ENCODE results near the gene ZDBF2.
"Not testable (repeated sequence)": the region's sequence is repeated elsewhere in the genome, so short reads cannot be mapped to it uniquely, and the experiment has no call there.

Gene ZDBF2

GRCh38 chr2:206324869-206325268, 50.4 kb downstream of the ZDBF2 start:
- no peak for DNase-seq

- no peak for DNase-seq
Measured at GRCh38 chr2:206328974-206329373, 54.5 kb downstream of the ZDBF2 start.

DNA sequence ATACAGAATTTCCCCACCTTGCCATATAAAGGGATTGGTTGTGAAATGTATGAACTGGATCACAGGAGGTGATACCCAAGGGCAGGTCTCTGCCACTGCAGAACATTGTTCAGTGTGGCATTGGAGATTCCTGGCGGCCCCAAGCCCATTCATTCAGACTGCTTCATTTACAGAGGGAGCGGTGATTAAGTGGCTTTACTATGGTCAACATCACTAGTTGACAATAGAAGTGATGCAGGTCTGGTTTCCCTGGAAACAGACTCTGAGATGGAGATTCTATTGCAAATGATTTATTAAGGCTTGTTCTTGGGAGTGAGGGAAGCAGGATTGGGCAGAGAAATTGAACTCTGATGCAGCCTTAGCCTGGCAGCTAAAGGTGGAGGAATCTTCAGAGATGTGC, 62.4 kb downstream of the ZDBF2 start:
- no peak for DNase-seq

- DNase-seq, result no peak
Measured at GRCh38 chr2:206337956-206338355, 63.5 kb downstream of the ZDBF2 start.

GRCh38 chr2:206341396-206341795, 66.9 kb downstream of the ZDBF2 start:
- DNase-seq, result no peak

DNA sequence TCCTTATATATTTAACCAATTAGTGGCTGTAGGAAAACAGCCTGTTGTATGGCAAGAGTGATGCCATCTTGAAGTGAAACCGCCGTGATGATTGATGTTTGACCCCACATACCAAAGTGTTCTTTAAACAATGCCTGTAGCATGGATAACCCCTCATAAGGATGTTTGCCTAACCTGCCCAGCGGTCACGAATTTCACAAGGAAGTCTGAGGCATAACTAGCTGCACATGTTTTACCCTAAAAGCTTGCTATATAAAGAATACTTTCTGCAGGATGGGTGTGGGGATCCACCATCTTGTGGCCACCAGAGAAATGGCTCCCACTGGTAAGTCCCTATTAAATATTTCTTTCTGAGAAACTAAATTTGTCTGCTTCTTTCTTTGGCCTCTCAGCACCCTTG, 68.7 kb downstream of the ZDBF2 start:
- no peak for DNase-seq

GRCh38 chr2:206343816-206344215, 69.4 kb downstream of the ZDBF2 start:
- DNase-seq, result no peak

- DNase-seq, result no peak
Measured at GRCh38 chr2:206345606-206346005, 71.1 kb downstream of the ZDBF2 start.

- DNase-seq, result no peak
Measured at GRCh38 chr2:206349375-206349774, 74.9 kb downstream of the ZDBF2 start.

GRCh38 chr2:206352571-206352970, 78.1 kb downstream of the ZDBF2 start:
- no peak for DNase-seq

- no peak for DNase-seq
Measured at GRCh38 chr2:206353685-206354084, 79.2 kb downstream of the ZDBF2 start.

- no peak for DNase-seq
Measured at GRCh38 chr2:206354129-206354528, 79.7 kb downstream of the ZDBF2 start.

- DNase-seq, result not testable (repeated sequence)
Measured at GRCh38 chr2:206356840-206357239, 82.4 kb downstream of the ZDBF2 start.

GRCh38 chr2:206360840-206361239, 86.4 kb downstream of the ZDBF2 start:
- not testable (repeated sequence) for DNase-seq

DNA sequence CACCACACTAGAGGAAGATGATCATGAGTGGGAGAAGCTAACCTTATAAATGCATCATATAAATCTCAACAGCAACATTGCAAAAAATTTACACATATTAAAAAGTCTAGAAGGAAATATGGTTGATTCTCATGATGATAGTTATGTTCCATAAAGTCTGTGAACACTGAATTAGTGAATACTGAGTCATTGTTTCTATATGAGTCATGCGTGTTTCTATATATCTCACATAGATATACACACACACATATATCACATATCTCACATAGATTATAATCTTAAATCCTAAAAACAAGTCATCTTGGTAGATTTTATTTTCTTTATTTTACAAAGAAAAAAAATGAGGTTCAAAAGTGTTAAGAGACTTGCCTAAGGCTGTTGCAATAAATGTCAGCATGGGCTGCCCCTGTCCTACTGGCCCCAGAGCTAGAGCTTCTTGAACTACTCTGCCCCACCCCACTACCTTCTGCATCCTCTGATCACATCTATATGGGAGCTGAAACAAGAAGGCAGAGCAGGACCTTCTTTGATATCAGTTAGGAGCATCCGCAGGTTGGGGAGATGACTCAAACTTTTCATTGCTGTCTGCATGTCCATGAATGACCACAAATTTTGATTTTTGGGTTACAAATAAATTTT, 87.1 kb downstream of the ZDBF2 start:
- no peak for DNase-seq

Measured in CD4-positive, alpha-beta T cell treated with Interleukin-17A for 4 hours (primary cell).